Activated naive CD8-positive, alpha-beta T cell (primary cell): ENCODE measurements around the gene ITSN1.
A peak's percentile ranks its signal among the peaks of the same experiment; 100 is the strongest.

Experiments used
- H3K27ac Mint-ChIP-seq: one replicate; pipeline ENCODE4 v1.8.0; 2021; ENCODE audit warnings: mixed read lengths
- H3K27me3 Mint-ChIP-seq: one replicate; pipeline ENCODE4 v1.8.0; 2021; ENCODE audit warnings: mixed read lengths
- H3K36me3 Mint-ChIP-seq: one replicate; pipeline ENCODE4 v1.8.0; 2021; ENCODE audit warnings: mixed read lengths
- H3K4me1 Mint-ChIP-seq: one replicate; pipeline ENCODE4 v1.8.0; 2021; ENCODE audit warnings: low read depth, mixed read lengths
- H3K4me3 Mint-ChIP-seq: one replicate; pipeline ENCODE4 v1.8.0; 2021; ENCODE audit warnings: mild to moderate bottlenecking, mixed read lengths
- H3K9me3 Mint-ChIP-seq: one replicate; pipeline ENCODE4 v1.8.0; 2021; ENCODE audit warnings: low read depth, mixed read lengths

Gene ITSN1

DNA sequence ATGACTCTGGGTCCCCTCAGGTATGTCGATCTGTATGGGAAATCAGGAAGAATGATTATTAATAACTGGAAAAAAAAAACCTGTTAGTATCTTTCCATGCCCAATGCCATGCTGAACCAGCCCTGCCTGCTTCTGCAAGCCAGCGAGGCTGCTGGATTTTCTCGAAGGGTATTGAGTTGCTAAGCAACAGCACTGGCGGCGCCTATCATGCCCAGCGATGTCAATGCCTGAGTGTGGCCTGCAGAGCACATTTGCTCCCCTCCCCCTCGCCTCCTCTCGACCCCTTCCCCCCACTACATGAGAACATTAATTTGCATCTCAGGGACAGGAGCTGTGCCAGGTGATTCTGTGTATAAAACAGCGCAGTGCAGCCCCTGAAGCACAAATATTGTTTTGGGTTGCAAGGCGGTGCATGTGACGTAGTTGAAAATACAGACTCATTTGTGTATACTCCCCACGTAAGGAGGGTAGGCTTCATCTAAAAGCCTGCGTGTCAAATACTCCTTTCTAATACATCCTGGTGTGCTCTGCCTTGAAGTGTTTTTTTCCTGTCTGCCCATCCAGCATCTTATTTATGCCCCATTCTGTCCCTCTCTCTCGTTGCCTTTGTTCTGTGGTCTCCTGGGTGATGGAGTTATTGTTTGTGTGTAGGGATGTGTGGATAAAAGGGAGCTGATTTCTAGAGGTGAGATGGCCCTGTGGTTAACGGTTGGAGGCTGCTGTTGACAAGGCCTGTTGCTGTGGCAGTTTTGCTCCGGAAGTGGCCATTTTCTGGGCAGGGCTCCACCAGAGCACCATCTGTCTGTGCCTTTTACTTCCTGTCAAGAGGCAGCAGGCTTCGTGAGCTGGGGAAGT, 306.0 kb downstream of the ITSN1 start:
- H3K9me3 Mint-ChIP-seq = no peaks in the 10 kb centered on the region
- peak overlapping the region; percentile 99 for H3K27ac Mint-ChIP-seq
- peak overlapping the region; percentile 81 for H3K4me3 Mint-ChIP-seq
- peaks cover 82% of the 10 kb centered on the region for H3K4me1 Mint-ChIP-seq
- H3K27me3 Mint-ChIP-seq = no peaks in the 10 kb centered on the region
- peaks cover 8% of the 10 kb centered on the region for H3K36me3 Mint-ChIP-seq

- Mint-ChIP-seq H3K27ac (peak overlapping the region; percentile 99), H3K27me3 (no peaks in the 10 kb centered on the region), H3K36me3 (peaks cover 8% of the 10 kb centered on the region), H3K9me3 (no peaks in the 10 kb centered on the region), H3K4me3 (peak overlapping the region; percentile 81), H3K4me1 (peaks cover 81% of the 10 kb centered on the region)
Measured at GRCh38 chr21:33948951-33949444, 306.7 kb downstream of the ITSN1 start.
